HL-60 (cell line): Measurements from ENCODE around the gene ALDH1L1.

ENCODE experiments used
- DNase-seq, 2 experiments: peaks; one replicate each; pipeline ENCODE4 v3.0.0-alpha.2; 2010 to 2020; ENCODE audit warnings: low read depth in 1 of 2, low spot score in 1 of 2
- H3K27ac ChIP-seq: fragments of 250-450 bp; sonication (Bioruptor Pico); replicated peaks from 2 replicates; pipeline ENCODE4 v1.5.1; 2020; ENCODE audit warnings: mild to moderate bottlenecking, moderate library complexity
- H3K27me3 ChIP-seq: fragments of 250-450 bp; sonication (Bioruptor Pico); 2 replicates; pipeline ENCODE4 v1.5.1; 2021; ENCODE audit warnings: mild to moderate bottlenecking, moderate library complexity; ENCODE audit not compliant: insufficient read depth, poor library complexity, severe bottlenecking
- H3K4me3 ChIP-seq: replicated peaks from 2 replicates; pipeline ENCODE4 v1.5.1; 2011; ENCODE audit warnings: mild to moderate bottlenecking, control low read depth, low read length; ENCODE audit not compliant: insufficient read depth
- CTCF ChIP-seq: IDR thresholded peaks from one replicate; pipeline ENCODE4 v1.5.1; 2011; ENCODE audit warnings: low read length, control low read depth, inconsistent platforms; ENCODE audit not compliant: insufficient read depth
- GABPA ChIP-seq: IDR thresholded peaks from 2 replicates; pipeline ENCODE4 v1.6.1; 2012; ENCODE audit warnings: low read depth
- POLR2AphosphoS5 ChIP-seq: IDR thresholded peaks from 2 replicates; pipeline ENCODE4 v1.6.1; 2012; ENCODE audit warnings: low read depth
- REST ChIP-seq: IDR thresholded peaks from 2 replicates; pipeline ENCODE4 v1.6.1; 2012; ENCODE audit warnings: low read depth; ENCODE audit not compliant: insufficient replicate concordance
- SPI1 ChIP-seq: IDR thresholded peaks from 2 replicates; pipeline ENCODE4 v1.6.1; 2012; ENCODE audit warnings: low read depth, mild to moderate bottlenecking, borderline replicate concordance

The ALDH1L1 gene

GRCh38 chr3:126136428-126137220 lies 43.8 kb downstream of the ALDH1L1 start:
- no peak for DNase-seq
- no peak for TF ChIP-seq SPI1
- no peak for TF ChIP-seq GABPA
- no peak for TF ChIP-seq CTCF
- TF ChIP-seq REST: no peak
- no peak for TF ChIP-seq POLR2AphosphoS5
- H3K4me3 ChIP-seq: no peak overlapping the region

GRCh38 chr3:126135406-126136076 lies 44.8 kb downstream of the ALDH1L1 start:
- DNase-seq: no peak
- no peak for TF ChIP-seq GABPA
- no peak for TF ChIP-seq POLR2AphosphoS5
- TF ChIP-seq REST: no peak
- Histone ChIP-seq H3K27ac (no peak overlapping the region), H3K27me3 (no peaks in the 10 kb centered on the region), H3K4me3 (no peak overlapping the region)

More at GRCh38 chr3:126136428-126137220, 43.8 kb downstream of the ALDH1L1 start:
- H3K27me3 ChIP-seq: no peaks in the 10 kb centered on the region
- H3K27ac ChIP-seq: no peak overlapping the region

- TF ChIP-seq CTCF (no peak), SPI1 (no peak), GABPA (no peak), REST (no peak), POLR2AphosphoS5 (no peak)
- H3K4me3 ChIP-seq: no peak overlapping the region
Measured at GRCh38 chr3:126135071-126135405, 45.3 kb downstream of the ALDH1L1 start.

More at GRCh38 chr3:126135071-126135405, 45.3 kb downstream of the ALDH1L1 start:
- Histone ChIP-seq H3K27ac (no peak overlapping the region), H3K27me3 (no peaks in the 10 kb centered on the region)
- DNase-seq: no peak
